Stimulated activated CD8-positive, alpha-beta memory T cell treated with anti-CD3 and anti-CD28 coated beads, Interleukin-15, amount 100 ng/mL, for 24 hours (primary cell): ENCODE data around the gene ABLIM2.

Source experiments
- DNase-seq: peaks from one replicate; pipeline ENCODE4 v3.0.0-alpha.2; 2020; ENCODE audit warnings: low read depth

Gene ABLIM2

DNA sequence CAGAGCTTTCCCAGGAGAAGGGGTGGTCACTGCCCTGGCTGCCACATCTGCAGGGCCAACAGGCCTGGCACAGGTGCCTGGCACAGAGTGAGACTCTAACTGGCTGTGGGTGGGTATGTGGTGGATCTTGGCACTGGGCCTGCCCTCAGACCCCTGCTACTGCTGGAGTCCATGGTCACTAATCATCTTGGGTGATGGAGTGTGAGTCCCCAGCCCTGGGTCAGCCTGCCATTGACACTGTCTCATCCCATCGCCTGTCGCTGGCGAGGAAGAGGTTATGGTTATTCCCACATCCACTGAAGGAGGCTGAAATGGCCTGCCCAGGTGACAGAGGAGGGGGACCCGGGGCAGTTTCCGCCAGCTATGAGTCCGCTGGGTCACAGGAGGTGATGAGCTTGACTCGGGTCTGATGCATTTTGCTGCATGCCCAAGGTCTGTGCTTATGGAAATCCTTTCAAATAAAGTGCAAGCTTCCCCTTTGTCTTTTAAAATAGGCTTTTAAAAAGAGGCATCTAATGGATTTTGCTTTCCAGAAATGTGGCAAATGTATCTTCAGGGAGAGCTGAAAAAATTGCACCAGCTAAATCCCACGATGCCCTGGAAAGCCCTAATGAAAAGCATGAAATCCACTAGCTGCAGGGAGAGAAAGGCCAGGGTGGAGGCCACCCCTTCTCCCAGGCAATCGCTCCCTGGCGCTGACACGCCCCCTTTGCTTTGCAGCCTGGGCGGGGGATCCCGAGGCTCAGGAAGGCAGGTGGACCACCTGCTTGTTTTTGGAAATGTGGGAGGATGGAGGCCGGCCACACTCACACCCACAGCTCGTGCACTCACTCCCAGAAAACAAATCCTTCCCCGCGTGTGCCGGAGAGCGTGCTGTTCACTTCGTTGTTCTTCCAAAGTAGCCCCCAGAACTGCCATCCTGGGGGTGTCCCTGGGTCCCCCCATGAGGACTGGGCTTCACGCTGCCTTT lies 54.9 kb downstream of the ABLIM2 start:
- DNase-seq: no peak

DNA sequence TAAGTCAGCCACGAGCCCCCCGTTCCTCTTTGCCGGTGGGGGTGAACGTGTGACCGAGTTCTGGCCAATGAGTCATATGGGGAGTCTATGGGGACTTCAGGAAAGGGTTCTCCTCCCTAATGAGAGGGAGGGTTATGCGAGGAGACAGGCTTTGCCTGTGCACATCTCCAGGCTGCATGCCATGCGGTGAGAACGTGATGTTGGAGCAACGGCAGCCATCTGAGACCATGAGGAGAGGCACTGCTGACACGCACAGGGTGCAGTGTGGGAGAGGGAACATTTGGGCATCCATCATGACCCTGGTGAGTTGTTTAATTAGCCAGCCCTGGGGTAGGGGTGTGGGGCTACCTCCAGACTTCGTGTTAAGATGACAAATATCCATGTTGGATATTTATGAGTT lies 55.8 kb downstream of the ABLIM2 start:
- no peak for DNase-seq

DNA sequence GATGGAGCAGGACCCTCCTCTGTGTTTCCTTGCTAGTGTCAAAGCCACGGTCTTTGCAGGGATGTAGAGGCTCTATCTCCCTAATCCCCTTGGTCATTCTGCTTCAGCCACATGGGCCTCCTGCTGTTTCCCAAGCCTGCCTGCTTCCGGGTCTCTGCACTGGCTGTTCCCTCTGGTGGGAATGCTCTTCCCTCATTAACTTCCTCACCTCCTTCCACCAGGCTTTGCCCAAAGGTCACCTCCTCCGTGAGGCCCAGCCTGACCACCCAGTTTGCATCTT lies 56.6 kb downstream of the ABLIM2 start:
- DNase-seq: no peak

DNA sequence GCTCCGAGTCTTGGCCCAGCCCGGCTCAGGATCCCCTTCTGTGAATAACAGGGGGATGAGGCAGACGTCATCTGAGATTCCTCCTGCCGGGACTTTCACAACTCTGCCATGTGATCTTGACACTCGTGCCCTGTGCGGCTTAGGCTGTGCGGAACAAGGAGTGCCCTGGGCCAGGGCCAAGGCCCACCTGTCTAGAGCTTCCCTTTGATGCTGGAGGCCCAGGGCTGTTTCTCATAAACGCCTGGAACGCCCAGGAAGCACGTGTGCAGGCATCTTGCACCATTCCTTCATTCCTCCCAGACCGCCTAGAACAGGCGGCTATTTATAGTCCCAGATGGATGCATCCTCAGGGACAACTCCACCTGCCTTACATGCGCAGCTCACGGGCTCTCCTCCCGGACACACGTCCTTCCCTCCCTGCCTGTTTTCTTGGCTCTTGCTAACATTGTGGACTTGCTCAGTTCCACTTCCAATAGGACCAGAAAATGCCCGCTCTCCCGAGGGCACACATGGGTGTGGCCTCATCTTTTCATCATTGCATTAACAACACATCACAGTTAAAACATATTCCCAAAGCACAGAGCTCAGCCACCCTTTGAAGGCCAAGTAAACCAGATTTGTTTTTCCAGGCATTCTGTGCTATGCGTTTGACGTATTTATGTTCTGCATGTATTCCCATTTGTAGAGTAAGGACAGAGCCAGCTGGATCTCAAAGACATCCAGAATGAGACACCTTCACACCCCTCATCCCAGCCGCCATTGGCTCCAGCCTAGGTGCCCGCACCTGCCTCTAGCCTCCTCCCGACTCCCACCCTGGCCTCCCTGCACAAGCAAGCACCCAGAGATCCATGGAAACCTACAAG lies 57.2 kb downstream of the ABLIM2 start:
- no peak for DNase-seq

DNA sequence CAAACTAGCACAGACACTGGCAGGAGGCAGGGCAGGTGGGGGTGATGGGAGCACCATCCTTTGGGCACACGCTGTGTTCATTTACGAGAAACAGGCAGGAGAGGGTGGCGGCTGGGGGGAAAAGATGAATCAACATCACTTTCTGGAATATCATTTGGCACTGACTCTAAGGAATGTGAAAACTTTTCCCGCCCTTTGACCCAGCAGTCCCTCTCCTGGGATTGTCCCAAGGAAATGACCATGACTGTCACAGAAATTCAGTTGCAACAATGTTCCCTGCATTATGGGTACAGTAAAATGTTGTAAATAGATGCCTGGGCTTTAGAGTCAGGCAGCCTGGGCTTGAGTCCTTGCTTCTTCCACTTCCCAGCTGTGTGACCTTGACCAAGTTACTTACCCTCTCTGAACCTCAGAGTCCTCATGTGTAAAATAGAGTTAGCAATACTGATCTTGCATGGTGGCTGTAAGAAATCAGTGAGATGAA lies 58.6 kb downstream of the ABLIM2 start:
- DNase-seq: no peak

- DNase-seq: no peak
These were observed 60.1 kb downstream of the ABLIM2 start for GRCh38 chr4:8098506-8098905.

DNA sequence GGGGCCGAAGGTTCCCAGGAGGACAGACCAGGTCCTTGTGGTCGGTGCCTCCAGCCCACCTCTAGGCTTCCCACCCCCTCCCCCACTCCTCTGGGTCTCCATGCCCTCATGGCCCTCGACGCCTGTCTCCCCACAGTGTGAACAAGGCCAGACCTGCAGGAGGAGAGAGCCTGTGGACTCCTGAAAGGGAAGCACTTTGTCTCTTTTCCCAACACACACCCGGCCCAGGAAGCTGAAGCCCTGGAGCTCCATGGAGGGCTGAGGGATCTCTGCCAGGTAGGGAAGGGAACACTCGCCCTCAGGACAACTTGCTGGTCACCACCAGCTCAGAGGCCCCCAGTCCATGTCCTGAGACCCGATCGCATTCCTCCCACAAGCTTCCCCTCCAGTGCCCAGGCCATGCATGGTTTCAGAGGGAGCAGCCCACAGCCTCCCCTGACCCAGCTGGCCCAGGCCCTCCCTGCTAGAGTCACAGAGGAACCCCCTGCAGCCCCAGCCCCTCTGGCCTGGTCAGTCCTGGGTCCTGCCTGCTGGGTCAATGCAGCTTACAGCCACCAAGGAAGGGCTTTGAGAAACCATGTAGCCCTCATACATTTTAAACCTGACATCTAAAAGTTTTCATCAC lies 60.8 kb downstream of the ABLIM2 start:
- DNase-seq: no peak

- DNase-seq: no peak
These were observed 61.5 kb downstream of the ABLIM2 start for GRCh38 chr4:8097141-8097541.

DNA sequence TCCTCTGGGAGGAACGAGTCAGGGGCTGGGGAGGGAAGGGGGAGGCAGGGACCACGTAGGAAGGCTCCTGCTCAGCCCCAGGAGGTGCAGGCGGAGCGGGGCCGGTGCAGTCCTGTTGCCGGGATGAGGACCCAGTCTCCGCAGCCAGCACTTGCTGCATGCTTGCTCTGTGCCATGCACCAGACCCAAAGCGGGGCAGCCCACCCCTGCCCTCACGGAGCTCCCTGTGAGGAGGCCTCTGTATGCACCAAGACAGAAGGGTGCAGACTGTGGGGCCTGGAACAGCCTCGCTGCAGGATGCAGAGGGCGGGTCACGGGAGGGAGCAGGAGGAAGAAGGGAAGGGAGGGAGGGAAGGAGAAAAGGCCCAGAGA lies 61.9 kb downstream of the ABLIM2 start:
- no peak for DNase-seq

DNA sequence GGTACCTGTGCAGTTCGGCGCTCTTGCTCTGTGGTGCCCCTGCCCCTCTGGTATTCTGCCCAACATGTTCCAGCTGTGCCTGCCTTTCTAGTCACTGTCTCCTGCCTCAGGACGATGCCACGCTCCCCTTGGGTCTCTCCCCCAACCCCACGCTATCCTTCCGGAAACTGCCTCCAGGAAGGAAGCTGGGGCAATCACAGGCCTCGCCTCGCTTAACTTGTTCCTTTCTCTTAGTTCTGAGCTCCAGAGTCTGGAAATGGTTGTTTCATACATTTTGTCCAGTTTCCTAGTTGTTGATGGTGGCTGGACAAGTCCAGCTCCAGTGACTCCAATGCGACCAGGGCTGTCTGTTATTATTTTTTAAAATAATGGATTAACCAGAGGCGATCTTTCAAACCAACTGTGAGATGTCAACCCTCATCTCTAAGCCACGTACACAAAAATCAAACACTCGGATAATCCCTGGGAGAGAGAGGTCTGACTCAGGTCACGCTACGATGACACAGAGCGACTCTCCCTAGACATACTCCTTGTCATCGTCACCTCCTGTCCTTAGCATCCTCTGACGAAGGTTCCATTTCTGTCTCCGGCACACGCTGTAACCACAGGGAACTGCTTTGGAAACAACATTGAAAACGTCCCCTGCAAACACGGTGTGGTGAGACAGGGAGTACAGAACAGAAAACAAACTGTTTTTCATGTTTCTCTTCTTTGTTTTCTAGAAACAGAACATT lies 62.5 kb downstream of the ABLIM2 start:
- DNase-seq: no peak

DNA sequence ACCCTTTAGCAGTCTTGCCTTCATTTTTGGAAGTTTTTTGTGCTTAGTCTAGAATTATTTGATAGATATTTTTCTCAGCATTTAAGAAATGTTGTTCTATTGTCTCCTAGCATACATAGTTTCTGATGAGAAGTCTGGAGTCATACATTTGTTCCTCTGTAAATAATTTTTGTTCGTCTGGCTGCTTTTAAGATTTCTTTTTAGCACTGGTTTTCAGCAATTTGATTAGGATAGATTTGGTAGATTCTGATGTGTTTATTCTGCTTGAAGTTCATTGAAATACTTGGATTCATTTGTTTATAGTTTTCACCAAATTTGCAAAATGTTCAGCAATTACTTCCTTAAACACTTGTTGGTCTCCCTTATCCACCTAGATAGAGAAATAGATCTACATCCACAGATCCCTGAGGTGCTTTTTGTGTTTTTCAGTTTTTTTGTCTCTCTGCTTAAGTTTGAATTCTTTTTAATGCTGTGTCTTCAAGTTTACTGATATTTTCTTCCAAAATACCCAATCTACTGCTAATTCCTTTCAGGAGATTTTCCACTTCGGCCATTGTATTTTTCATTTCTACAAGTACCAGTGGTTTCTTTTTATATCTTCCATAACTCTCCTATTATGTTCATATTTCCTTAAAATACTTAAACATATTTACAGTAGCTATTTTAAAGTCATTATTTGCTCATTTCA lies 64.9 kb downstream of the ABLIM2 start:
- DNase-seq: no peak

DNA sequence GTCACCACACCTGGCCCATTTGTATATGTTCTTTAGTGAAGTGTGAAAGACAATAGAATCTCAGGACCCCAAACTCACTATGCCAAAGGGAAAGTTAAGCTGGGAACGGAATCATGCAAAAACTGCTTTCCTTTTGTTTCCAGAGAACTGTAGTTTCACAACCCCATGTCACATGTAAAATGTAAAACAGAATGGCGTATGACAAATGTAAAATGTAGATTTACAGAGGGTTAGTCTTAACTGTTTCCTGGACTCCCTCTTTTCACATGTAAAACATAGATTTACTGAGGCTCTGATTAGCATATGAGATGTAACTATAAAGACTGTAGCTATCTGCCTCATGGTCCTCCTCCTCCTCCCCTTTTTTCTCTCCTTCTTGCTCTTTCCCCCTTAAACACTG lies 66.3 kb downstream of the ABLIM2 start:
- DNase-seq: no peak

GRCh38 chr4:8090744-8091301 lies 67.8 kb downstream of the ABLIM2 start:
- no peak for DNase-seq

GRCh38 chr4:8090312-8090711 lies 68.3 kb downstream of the ABLIM2 start:
- no peak for DNase-seq

DNA sequence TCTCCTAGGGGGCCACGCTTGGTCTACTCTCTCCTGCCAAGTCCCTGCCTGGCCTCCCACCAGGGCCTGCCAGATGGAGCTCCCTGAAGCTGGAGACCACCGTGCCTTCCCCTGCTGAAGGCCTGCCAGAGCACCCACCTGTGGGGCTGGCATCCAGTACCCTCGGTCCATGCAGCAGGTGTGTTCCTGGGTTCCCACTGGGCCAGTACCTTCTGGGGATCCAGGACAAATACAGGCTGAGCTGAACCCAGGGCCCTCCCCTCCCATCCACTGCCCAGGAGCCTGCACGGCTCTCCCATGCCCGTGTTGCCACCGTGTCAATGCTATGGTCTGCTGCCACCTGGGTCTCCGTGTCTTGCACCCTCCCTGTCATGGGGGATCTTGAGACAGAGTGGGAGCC lies 68.8 kb downstream of the ABLIM2 start:
- DNase-seq: no peak

- no peak for DNase-seq
These were observed 69.6 kb downstream of the ABLIM2 start for GRCh38 chr4:8088966-8089491.

- DNase-seq: no peak
These were observed 70.6 kb downstream of the ABLIM2 start for GRCh38 chr4:8087921-8088495.

- DNase-seq: no peak
These were observed 71.7 kb downstream of the ABLIM2 start for GRCh38 chr4:8086783-8087445.

- no peak for DNase-seq
These were observed 73.0 kb downstream of the ABLIM2 start for GRCh38 chr4:8085491-8086117.
